ENCODE measurements around the gene PMFBP1.

DNA sequence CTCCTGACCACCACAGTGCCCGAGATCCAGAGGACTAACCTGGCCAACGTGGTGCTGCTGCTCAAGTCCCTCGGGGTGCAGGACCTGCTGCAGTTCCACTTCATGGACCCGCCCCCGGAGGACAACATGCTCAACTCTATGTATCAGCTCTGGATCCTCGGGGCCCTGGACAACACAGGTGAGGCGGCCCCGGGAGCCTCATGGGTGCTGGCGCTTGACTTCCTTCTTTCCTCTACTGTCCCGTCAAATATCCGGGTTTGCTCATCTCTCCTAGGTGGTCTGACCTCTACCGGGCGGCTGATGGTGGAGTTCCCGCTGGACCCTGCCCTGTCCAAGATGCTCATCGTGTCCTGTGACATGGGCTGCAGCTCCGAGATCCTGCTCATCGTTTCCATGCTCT lies 64.6 kb downstream of the PMFBP1 start:
- no peak for TF ChIP-seq POLR2A (IDR thresholded peaks at IDR 0.05)
- TF ChIP-seq, protein P1, sequence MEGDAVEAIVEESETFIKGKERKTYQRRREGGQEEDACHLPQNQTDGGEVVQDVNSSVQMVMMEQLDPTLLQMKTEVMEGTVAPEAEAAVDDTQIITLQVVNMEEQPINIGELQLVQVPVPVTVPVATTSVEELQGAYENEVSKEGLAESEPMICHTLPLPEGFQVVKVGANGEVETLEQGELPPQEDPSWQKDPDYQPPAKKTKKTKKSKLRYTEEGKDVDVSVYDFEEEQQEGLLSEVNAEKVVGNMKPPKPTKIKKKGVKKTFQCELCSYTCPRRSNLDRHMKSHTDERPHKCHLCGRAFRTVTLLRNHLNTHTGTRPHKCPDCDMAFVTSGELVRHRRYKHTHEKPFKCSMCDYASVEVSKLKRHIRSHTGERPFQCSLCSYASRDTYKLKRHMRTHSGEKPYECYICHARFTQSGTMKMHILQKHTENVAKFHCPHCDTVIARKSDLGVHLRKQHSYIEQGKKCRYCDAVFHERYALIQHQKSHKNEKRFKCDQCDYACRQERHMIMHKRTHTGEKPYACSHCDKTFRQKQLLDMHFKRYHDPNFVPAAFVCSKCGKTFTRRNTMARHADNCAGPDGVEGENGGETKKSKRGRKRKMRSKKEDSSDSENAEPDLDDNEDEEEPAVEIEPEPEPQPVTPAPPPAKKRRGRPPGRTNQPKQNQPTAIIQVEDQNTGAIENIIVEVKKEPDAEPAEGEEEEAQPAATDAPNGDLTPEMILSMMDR (IDR thresholded peaks at IDR 0.05), result no peak
- no peak for TF ChIP-seq EP300 (IDR thresholded peaks at IDR 0.05)

Data from tibial nerve (tissue), 4 donors.